ENCODE results near the gene SNX2.

Gene SNX2

GRCh38 chr5:122816756-122817155 is 41.9 kb downstream of the SNX2 start:
- ChIA-PET CTCF (interaction anchor here (0.6 kb wide), 1 partner anchor 113 kb away, joined by 3 read pairs; no protein-coding TSS in a partner anchor), POLR2A (no interaction called here)
- TF ChIP-seq CTCF (IDR thresholded peaks at IDR 0.05; ENCODE audit: control extremely low read depth, extremely low read depth, low read depth, missing control alignments), result no peak
- no peak for DNase-seq (ENCODE audit: extremely low spot score)

GRCh38 chr5:122831984-122832383 is 57.1 kb downstream of the SNX2 start:
- CTCF ChIA-PET, result no interaction called here
- TF ChIP-seq CTCF (IDR thresholded peaks at IDR 0.05; ENCODE audit: control extremely low read depth, extremely low read depth, low read depth, missing control alignments), result no peak
- no peak for DNase-seq (ENCODE audit: extremely low spot score)
- POLR2A ChIA-PET, result no interaction called here

GRCh38 chr5:122835681-122836080 is 60.8 kb downstream of the SNX2 start:
- CTCF ChIA-PET, result no interaction called here
- TF ChIP-seq CTCF (IDR thresholded peaks at IDR 0.05; ENCODE audit: control extremely low read depth, extremely low read depth, low read depth, missing control alignments), result no peak

GRCh38 chr5:122836947-122837346 is 62.1 kb downstream of the SNX2 start:
- no peak for DNase-seq (ENCODE audit: extremely low spot score)
- ChIA-PET POLR2A (no interaction called here), CTCF (no interaction called here)
- no peak for TF ChIP-seq CTCF (IDR thresholded peaks at IDR 0.05; ENCODE audit: control extremely low read depth, extremely low read depth, low read depth, missing control alignments)

More at GRCh38 chr5:122835681-122836080, 60.8 kb downstream of the SNX2 start:
- DNase-seq (ENCODE audit: extremely low spot score), result no peak
- POLR2A ChIA-PET, result no interaction called here

GRCh38 chr5:122839731-122840130 is 64.9 kb downstream of the SNX2 start:
- CTCF ChIA-PET, result interaction anchor here (1.8 kb wide), 1 partner anchor 10 kb away, joined by 5 read pairs; no protein-coding TSS in a partner anchor
- DNase-seq (ENCODE audit: extremely low spot score), result no peak
- TF ChIP-seq CTCF (IDR thresholded peaks at IDR 0.05; ENCODE audit: control extremely low read depth, extremely low read depth, low read depth, missing control alignments), result no peak
- POLR2A ChIA-PET, result interaction anchor here (0.7 kb wide), 1 partner anchor 12 kb away, joined by 4 read pairs; no protein-coding TSS in a partner anchor

- POLR2A ChIA-PET, result no interaction called here
- DNase-seq (ENCODE audit: extremely low spot score), result no peak
- no peak for TF ChIP-seq CTCF (IDR thresholded peaks at IDR 0.05; ENCODE audit: control extremely low read depth, extremely low read depth, low read depth, missing control alignments)
- CTCF ChIA-PET, result no interaction called here
These were observed 67.2 kb downstream of the SNX2 start for GRCh38 chr5:122842016-122842580.

All from GM10248 (cell line).